Mucosa of descending colon (tissue), 3 donors: ENCODE results near the gene ACACB. TPM values are rescaled to one million over a fixed set of nuclear protein-coding genes. Genes with fewer than 3 reads are reported as not detected.

Source experiments
- ATAC-seq: fragments of 200-7000 bp; cut with Tn5 transposase; one replicate; pipeline ENCODE4 v1.9.1; 2020; ENCODE audit warnings: mild to moderate bottlenecking, moderate library complexity
- DNase-seq, 3 donors: peaks; one replicate each; pipeline ENCODE4 v3.0.0-alpha.2; 2020
- H3K36me3 ChIP-seq: fragments of 200-600 bp; one replicate; pipeline ENCODE4 v1.8.0; 2021; ENCODE audit warnings: low read depth, mild to moderate bottlenecking
- H3K4me1 ChIP-seq: fragments of 200-600 bp; one replicate; pipeline ENCODE4 v1.8.0; 2021; ENCODE audit warnings: low read depth, mild to moderate bottlenecking
- H3K4me3 ChIP-seq: fragments of 200-600 bp; one replicate; pipeline ENCODE4 v1.8.0; 2021; ENCODE audit warnings: mild to moderate bottlenecking
- H3K9me3 ChIP-seq: fragments of 200-600 bp; one replicate; pipeline ENCODE4 v1.8.0; 2021; ENCODE audit warnings: mild to moderate bottlenecking
- CTCF ChIP-seq: fragments of 200-600 bp; IDR thresholded peaks from one replicate; pipeline ENCODE4 v1.8.0; 2022; ENCODE audit warnings: antibody characterized with exemption, mild to moderate bottlenecking
- intact Hi-C, 2 donors: fragments of 100-400 bp; cut with DNase I in 1 of 2; cut with micrococcal nuclease in 1 of 2; formaldehyde crosslinking; loops; one replicate each; pipeline versions ENCODE4 v1.11.0 to v1.11.1; 2022; cut with DNase I, micrococcal nuclease
- total RNA-seq, 3 donors: library from RNA; stranded (reverse); fragmentation: NEBNext Ultra II Directional in 2 of 3; extraction: Animal tissue kit (Norgen Biotek cat#: 25700) in 2 of 3; gene quantifications; one replicate each; pipeline versions ENCODE4 v1.2.1 to v1.2.4, GENCODE V29; 2021 to 2023
- donor health status: DM: no; HTN: no; CAD: no; lungs with moderate emphysema.
- donor health status: DM: no; HTN: no; CAD: no.
- donor health status: DM: no; HTN: yes; CAD: no.

Gene ACACB
- total RNA-seq, 3 donors from 2014 or later: 54.4 to 155 (median 66.3) TPM

GRCh38 chr12:109093022-109093918 is 23.1 kb upstream of the ACACB start, which contains the start of gene ALKBH2:
ALKBH2 (minus strand) TSS chr12:109093472; CDS start chr12:109092786, 686 bp downstream.
- DNase-seq (peak; percentile 95 to 96 (median 95)), ATAC-seq (peak; percentile 88)
- intact Hi-C loops: loop anchor here in 1 of 2 donors (10.0 kb wide), 1 partner anchor 528 kb away; the partner anchor contains the start of genes ISCU and SART3
- no peaks in the 10 kb centered on the region for H3K9me3 ChIP-seq
- H3K36me3 ChIP-seq: peaks cover 3% of the 10 kb centered on the region
- peak; percentile 98 for TF ChIP-seq CTCF
- no peak within 1 kb of the TSS for H3K4me3 ChIP-seq
- H3K4me1 ChIP-seq: peaks cover 15% of the 10 kb centered on the region

- intact Hi-C loops: loop anchor here in 1 of 2 donors (10.0 kb wide), 1 partner anchor 532 kb away; the partner anchor contains the start of genes ISCU and SART3
Observed at GRCh38 chr12:109097140-109097434, 19.3 kb upstream of the ACACB start.

GRCh38 chr12:109097435-109098182 is 18.8 kb upstream of the ACACB start, which contains the start of gene UNG:
UNG (plus strand) TSS chr12:109097597; CDS start chr12:109097680, 83 bp downstream.
- ATAC-seq (peak; percentile 94), DNase-seq (peak; percentile 97 to 99 (median 98))
- no peak for TF ChIP-seq CTCF
- peak within 1 kb of the TSS; percentile 29 for H3K4me3 ChIP-seq
- intact Hi-C loops: loop anchor here in 1 of 2 donors (10.0 kb wide), 1 partner anchor 533 kb away; the partner anchor contains the start of genes ISCU and SART3
- H3K9me3 ChIP-seq: no peaks in the 10 kb centered on the region
- H3K4me1 ChIP-seq: peaks cover 19% of the 10 kb centered on the region
- peaks cover 3% of the 10 kb centered on the region for H3K36me3 ChIP-seq

More at GRCh38 chr12:109097140-109097434, 19.3 kb upstream of the ACACB start:
- Histone ChIP-seq H3K9me3 (no peaks in the 10 kb centered on the region), H3K4me3 (no peak overlapping the region), H3K36me3 (peaks cover 3% of the 10 kb centered on the region), H3K4me1 (peaks cover 24% of the 10 kb centered on the region)
- TF ChIP-seq CTCF: no peak
- ATAC-seq: no peak
- no peak for DNase-seq

- intact Hi-C loops: loop anchor here in 1 of 2 donors (10.0 kb wide), 1 partner anchor 533 kb away; the partner anchor contains the start of genes ISCU and SART3
- no peak for TF ChIP-seq CTCF
- peaks cover 16% of the 10 kb centered on the region for H3K4me1 ChIP-seq
- no peaks in the 10 kb centered on the region for H3K9me3 ChIP-seq
- H3K36me3 ChIP-seq: peaks cover 3% of the 10 kb centered on the region
- DNase-seq (peak in 1 of 3 donors; percentile 72), ATAC-seq (peak; percentile 56)
- H3K4me3 ChIP-seq: peak overlapping the region; percentile 29
Observed at GRCh38 chr12:109098183-109098604, 18.2 kb upstream of the ACACB start.

- Histone ChIP-seq H3K9me3 (no peaks in the 10 kb centered on the region), H3K4me3 (peak overlapping the region; percentile 29), H3K36me3 (peaks cover 3% of the 10 kb centered on the region), H3K4me1 (peaks cover 16% of the 10 kb centered on the region)
- ATAC-seq: peak; percentile 7
- intact Hi-C loops: loop anchor here in 1 of 2 donors (10.0 kb wide), 1 partner anchor 534 kb away; the partner anchor contains the start of genes ISCU and SART3
- DNase-seq: peak in 1 of 3 donors; percentile 32
- no peak for TF ChIP-seq CTCF
Observed at GRCh38 chr12:109098651-109099050, 17.7 kb upstream of the ACACB start.
